OCI-LY1 (cell line): ENCODE data around the gene TJP1.

ENCODE experiments used
- H2AFZ ChIP-seq: fragments of 200-600 bp; sonication (generic), shearing (Covaris generic); 2 replicates; pipeline ENCODE4 v1.6.0; 2014; ENCODE audit warnings: antibody characterized with exemption, mild to moderate bottlenecking, low read length
- H3F3A ChIP-seq: fragments of 200-600 bp; sonication (generic), shearing (Covaris generic); 2 replicates; pipeline ENCODE4 v1.6.0; 2014; ENCODE audit warnings: mild to moderate bottlenecking, antibody characterized with exemption, low read length, moderate library complexity; ENCODE audit not compliant: insufficient read depth
- H3K27ac ChIP-seq: fragments of 200-600 bp; sonication (generic); 2 replicates; pipeline ENCODE4 v1.5.1; 2014; ENCODE audit warnings: low read length, mixed run types, mild to moderate bottlenecking, low read depth; ENCODE audit not compliant: poor library complexity, severe bottlenecking
- H3K27me3 ChIP-seq: fragments of 200-600 bp; sonication (generic); 2 replicates; pipeline ENCODE4 v1.6.0; 2014; ENCODE audit warnings: antibody characterized with exemption, mild to moderate bottlenecking, low read length, moderate library complexity; ENCODE audit not compliant: insufficient read depth
- H3K36me3 ChIP-seq: fragments of 200-600 bp; sonication (generic); 2 replicates; pipeline ENCODE4 v1.6.1; 2014; ENCODE audit warnings: mild to moderate bottlenecking, antibody characterized with exemption, low read length, moderate library complexity, mixed read lengths; ENCODE audit not compliant: insufficient read depth
- H3K4me1 ChIP-seq: fragments of 200-600 bp; sonication (generic); 2 replicates; pipeline ENCODE4 v1.5.1; 2014; ENCODE audit warnings: mild to moderate bottlenecking, low read length, moderate library complexity; ENCODE audit not compliant: insufficient read depth, severe bottlenecking
- H3K4me2 ChIP-seq: fragments of 200-600 bp; sonication (generic), shearing (Covaris generic); 2 replicates; pipeline ENCODE4 v1.6.1; 2014; ENCODE audit warnings: low read length
- H3K4me3 ChIP-seq: fragments of 200-600 bp; sonication (generic); 2 replicates; pipeline ENCODE4 v1.5.1; 2014; ENCODE audit warnings: low read length, low read depth, mild to moderate bottlenecking, mixed read lengths; ENCODE audit not compliant: poor library complexity, severe bottlenecking
- H3K79me2 ChIP-seq: fragments of 200-600 bp; shearing (Covaris generic); 2 replicates; pipeline ENCODE4 v1.6.1; 2016; ENCODE audit warnings: mixed run types, low read length, mixed read lengths; ENCODE audit not compliant: insufficient read depth
- H3K9ac ChIP-seq: fragments of 200-600 bp; sonication (generic), shearing (Covaris generic); 2 replicates; pipeline ENCODE4 v1.6.1; 2014; ENCODE audit warnings: mild to moderate bottlenecking, low read length, mixed read lengths
- H3K9me2 ChIP-seq: fragments of 200-600 bp; sonication (generic), shearing (Covaris generic); 2 replicates; pipeline ENCODE4 v1.6.1; 2014; ENCODE audit warnings: low read depth, mild to moderate bottlenecking, low read length, mixed read lengths
- H3K9me3 ChIP-seq: fragments of 200-600 bp; shearing (Covaris generic); 2 replicates; pipeline ENCODE4 v1.6.1; 2014; ENCODE audit warnings: low read length, mixed read lengths
- H4K20me1 ChIP-seq: fragments of 200-600 bp; sonication (generic), shearing (Covaris generic); 2 replicates; pipeline ENCODE4 v1.6.0; 2016; ENCODE audit warnings: mild to moderate bottlenecking, low read length; ENCODE audit not compliant: insufficient read depth
- EZH2 ChIP-seq: fragments of 200-600 bp; sonication (generic), shearing (Covaris generic); IDR thresholded peaks from 2 replicates; pipeline ENCODE4 v1.8.0; 2017; ENCODE audit warnings: borderline replicate concordance, mixed run types, mild to moderate bottlenecking, antibody characterized with exemption, low read length, moderate library complexity, mixed read lengths
- TF ChIP-seq, protein P1 (sequence below): fragments of 200-600 bp; sonication (generic), shearing (Covaris generic); IDR thresholded peaks from 2 replicates; pipeline ENCODE4 v1.5.1; 2017; ENCODE audit warnings: mild to moderate bottlenecking, antibody characterized with exemption, low read length, moderate library complexity, mixed read lengths

The TJP1 gene

DNA sequence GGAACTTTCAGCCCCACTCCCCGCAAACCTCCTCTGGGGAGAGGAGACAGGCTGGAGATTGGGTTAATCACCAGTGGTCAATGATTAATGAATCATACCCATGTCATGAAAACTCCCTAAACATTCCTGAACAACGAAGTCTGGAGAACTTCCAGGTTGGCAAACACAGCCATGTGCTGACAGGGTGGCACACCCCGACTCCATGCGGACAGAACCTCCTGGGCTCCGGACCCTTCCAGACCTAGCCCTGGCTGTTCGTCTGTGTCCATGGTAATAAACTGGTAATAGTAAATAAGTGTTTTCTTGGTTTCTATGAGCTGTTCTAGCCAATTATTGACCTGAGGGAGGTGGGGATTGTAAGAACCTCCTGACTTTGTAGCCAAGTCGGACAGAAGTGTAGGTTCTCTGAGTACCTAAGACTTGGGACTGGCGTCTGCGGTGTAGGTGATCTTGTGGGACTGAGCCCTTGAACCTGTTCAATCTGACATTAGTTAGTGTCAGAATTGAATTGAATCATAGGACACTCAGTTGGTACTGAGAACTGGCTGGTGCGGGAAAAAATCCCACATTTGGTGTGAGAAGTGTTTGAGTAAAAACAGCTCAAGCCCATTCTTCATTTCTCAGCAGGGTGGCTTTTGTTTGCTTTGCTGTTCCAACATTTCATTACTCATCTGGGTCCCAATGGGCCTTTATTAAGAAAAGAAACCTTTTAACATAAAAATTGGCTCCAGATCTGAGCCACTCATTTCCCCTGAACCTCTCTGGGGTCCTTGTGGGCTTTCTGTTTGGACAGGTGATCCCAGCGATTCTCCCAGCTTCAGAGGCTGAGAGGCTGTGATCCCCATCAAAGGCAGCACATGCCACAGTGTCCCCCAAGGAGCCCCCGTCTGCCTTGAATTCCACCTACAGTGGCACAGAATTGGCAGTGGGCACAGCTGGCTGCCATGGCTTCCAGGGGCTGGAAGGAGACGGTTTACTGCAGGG, 151.0 kb downstream of the TJP1 start:
- H3K4me3 ChIP-seq, result no peak overlapping the region
- H3K27ac ChIP-seq, result no peak overlapping the region
- H3K27me3 ChIP-seq, result no peaks in the 10 kb centered on the region
- no peaks in the 10 kb centered on the region for H3K79me2 ChIP-seq
- H3K4me2 ChIP-seq, result no peak overlapping the region
- H3K4me1 ChIP-seq, result no peaks in the 10 kb centered on the region
- H3K9me2 ChIP-seq, result no peaks in the 10 kb centered on the region
- no peak overlapping the region for H2AFZ ChIP-seq
- no peaks in the 10 kb centered on the region for H3K9me3 ChIP-seq
- H3K36me3 ChIP-seq, result no peaks in the 10 kb centered on the region
- H3F3A ChIP-seq, result no peaks in the 10 kb centered on the region
- H4K20me1 ChIP-seq, result no peaks in the 10 kb centered on the region
- H3K9ac ChIP-seq, result no peak overlapping the region
- TF ChIP-seq, protein P1, sequence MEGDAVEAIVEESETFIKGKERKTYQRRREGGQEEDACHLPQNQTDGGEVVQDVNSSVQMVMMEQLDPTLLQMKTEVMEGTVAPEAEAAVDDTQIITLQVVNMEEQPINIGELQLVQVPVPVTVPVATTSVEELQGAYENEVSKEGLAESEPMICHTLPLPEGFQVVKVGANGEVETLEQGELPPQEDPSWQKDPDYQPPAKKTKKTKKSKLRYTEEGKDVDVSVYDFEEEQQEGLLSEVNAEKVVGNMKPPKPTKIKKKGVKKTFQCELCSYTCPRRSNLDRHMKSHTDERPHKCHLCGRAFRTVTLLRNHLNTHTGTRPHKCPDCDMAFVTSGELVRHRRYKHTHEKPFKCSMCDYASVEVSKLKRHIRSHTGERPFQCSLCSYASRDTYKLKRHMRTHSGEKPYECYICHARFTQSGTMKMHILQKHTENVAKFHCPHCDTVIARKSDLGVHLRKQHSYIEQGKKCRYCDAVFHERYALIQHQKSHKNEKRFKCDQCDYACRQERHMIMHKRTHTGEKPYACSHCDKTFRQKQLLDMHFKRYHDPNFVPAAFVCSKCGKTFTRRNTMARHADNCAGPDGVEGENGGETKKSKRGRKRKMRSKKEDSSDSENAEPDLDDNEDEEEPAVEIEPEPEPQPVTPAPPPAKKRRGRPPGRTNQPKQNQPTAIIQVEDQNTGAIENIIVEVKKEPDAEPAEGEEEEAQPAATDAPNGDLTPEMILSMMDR, result no peak
- TF ChIP-seq EZH2, result no peak

DNA sequence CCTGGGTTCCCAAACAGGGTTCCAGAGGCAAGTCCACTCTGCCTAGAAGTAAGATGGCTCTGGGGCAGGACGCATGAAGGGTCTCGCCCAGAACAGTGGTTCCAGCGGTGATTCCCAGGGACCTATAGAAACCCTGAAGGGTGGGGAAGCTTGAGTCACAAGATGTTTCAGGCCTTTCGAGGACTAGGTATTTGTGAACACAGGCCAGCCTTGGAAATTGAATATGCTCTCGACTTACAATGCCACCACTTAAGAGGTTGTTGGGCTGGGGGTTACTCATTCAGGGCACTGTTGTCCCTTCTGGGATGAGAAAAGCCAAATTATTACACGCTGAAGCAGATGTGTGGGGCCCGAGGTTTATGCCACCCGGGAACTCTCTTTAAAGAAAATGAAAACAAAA, 152.0 kb downstream of the TJP1 start:
- H3K4me2 ChIP-seq, result no peak overlapping the region
- H3K4me3 ChIP-seq, result no peak overlapping the region
- no peaks in the 10 kb centered on the region for H3K9me3 ChIP-seq
- no peak overlapping the region for H3K27ac ChIP-seq
- H4K20me1 ChIP-seq, result no peaks in the 10 kb centered on the region
- H3F3A ChIP-seq, result no peaks in the 10 kb centered on the region
- H3K4me1 ChIP-seq, result no peaks in the 10 kb centered on the region
- H2AFZ ChIP-seq, result no peak overlapping the region
- TF ChIP-seq, protein P1, result no peak
- no peak for TF ChIP-seq EZH2
- no peaks in the 10 kb centered on the region for H3K9me2 ChIP-seq
- H3K36me3 ChIP-seq, result no peaks in the 10 kb centered on the region
- H3K79me2 ChIP-seq, result no peaks in the 10 kb centered on the region
- no peak overlapping the region for H3K9ac ChIP-seq
- H3K27me3 ChIP-seq, result no peaks in the 10 kb centered on the region

- no peak for TF ChIP-seq EZH2
- TF ChIP-seq, protein P1, result no peak
- no peak overlapping the region for H2AFZ ChIP-seq
These were observed 152.4 kb downstream of the TJP1 start for GRCh38 chr15:29669823-29670222.

More at GRCh38 chr15:29669823-29670222, 152.4 kb downstream of the TJP1 start:
- Histone ChIP-seq H3F3A (no peaks in the 10 kb centered on the region), H3K36me3 (no peaks in the 10 kb centered on the region), H3K9me3 (no peaks in the 10 kb centered on the region), H3K27ac (no peak overlapping the region), H3K9ac (no peak overlapping the region), H3K4me1 (no peaks in the 10 kb centered on the region), H3K4me2 (no peak overlapping the region), H3K9me2 (no peaks in the 10 kb centered on the region), H3K4me3 (no peak overlapping the region), H4K20me1 (no peaks in the 10 kb centered on the region), H3K79me2 (no peaks in the 10 kb centered on the region), H3K27me3 (no peaks in the 10 kb centered on the region)
